ENCODE data around the gene CREBBP.

GRCh38 chr16:3769013-3769412 is 111.5 kb downstream of the CREBBP start:
- TF ChIP-seq, protein P1, sequence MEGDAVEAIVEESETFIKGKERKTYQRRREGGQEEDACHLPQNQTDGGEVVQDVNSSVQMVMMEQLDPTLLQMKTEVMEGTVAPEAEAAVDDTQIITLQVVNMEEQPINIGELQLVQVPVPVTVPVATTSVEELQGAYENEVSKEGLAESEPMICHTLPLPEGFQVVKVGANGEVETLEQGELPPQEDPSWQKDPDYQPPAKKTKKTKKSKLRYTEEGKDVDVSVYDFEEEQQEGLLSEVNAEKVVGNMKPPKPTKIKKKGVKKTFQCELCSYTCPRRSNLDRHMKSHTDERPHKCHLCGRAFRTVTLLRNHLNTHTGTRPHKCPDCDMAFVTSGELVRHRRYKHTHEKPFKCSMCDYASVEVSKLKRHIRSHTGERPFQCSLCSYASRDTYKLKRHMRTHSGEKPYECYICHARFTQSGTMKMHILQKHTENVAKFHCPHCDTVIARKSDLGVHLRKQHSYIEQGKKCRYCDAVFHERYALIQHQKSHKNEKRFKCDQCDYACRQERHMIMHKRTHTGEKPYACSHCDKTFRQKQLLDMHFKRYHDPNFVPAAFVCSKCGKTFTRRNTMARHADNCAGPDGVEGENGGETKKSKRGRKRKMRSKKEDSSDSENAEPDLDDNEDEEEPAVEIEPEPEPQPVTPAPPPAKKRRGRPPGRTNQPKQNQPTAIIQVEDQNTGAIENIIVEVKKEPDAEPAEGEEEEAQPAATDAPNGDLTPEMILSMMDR (IDR thresholded peaks at IDR 0.05) = no peak
- TF ChIP-seq POLR2A (IDR thresholded peaks at IDR 0.05) = no peak
